Endodermal cell (in vitro differentiated cells): ENCODE data around the gene KCNS3. TPM values are rescaled to one million over a fixed set of nuclear protein-coding genes. Genes with fewer than 3 reads are reported as not detected.
A peak's percentile ranks its signal among the peaks of the same experiment; 100 is the strongest.

ENCODE experiments used
- DNase-seq: peaks from one replicate; pipeline ENCODE4 v3.0.0-alpha.2; 2017
- H3K27ac ChIP-seq: 2 replicates; pipeline ENCODE4 v1.5.1; 2013; ENCODE audit warnings: mild to moderate bottlenecking, low read depth, low read length, moderate library complexity
- H3K27me3 ChIP-seq: 2 replicates; pipeline ENCODE4 v1.6.1; 2013; ENCODE audit warnings: mild to moderate bottlenecking, low read length, moderate library complexity; ENCODE audit not compliant: insufficient read depth, control insufficient read depth, poor library complexity, severe bottlenecking
- H3K36me3 ChIP-seq: 2 replicates; pipeline ENCODE4 v1.7.0; 2013; ENCODE audit warnings: mild to moderate bottlenecking, low read length, moderate library complexity; ENCODE audit not compliant: control insufficient read depth, insufficient read depth
- H3K4me1 ChIP-seq: one replicate; pipeline ENCODE4 v1.7.0; 2013; ENCODE audit warnings: low read length; ENCODE audit not compliant: control insufficient read depth, insufficient read depth
- H3K4me3 ChIP-seq: 2 replicates; pipeline ENCODE4 v1.5.1; 2013; ENCODE audit warnings: mild to moderate bottlenecking, low read length, moderate library complexity
- H3K9ac ChIP-seq: 2 replicates; pipeline ENCODE4 v1.6.1; 2013; ENCODE audit warnings: mild to moderate bottlenecking, low read length, moderate library complexity; ENCODE audit not compliant: poor library complexity, severe bottlenecking; ENCODE audit errors: extremely low read depth
- H3K9me3 ChIP-seq: 2 replicates; pipeline ENCODE4 v1.6.1; 2013; ENCODE audit warnings: mild to moderate bottlenecking, low read length, moderate library complexity; ENCODE audit not compliant: control insufficient read depth
- H3K27ac Mint-ChIP-seq: 2 replicates; pipeline ENCODE4 v1.8.0; 2020; ENCODE audit warnings: mixed read lengths
- H3K27me3 Mint-ChIP-seq: 2 replicates; pipeline ENCODE4 v1.8.0; 2021; ENCODE audit warnings: mild to moderate bottlenecking, mixed read lengths; ENCODE audit not compliant: insufficient read depth
- H3K36me3 Mint-ChIP-seq: 2 replicates; pipeline ENCODE4 v1.8.0; 2020; ENCODE audit warnings: low read depth, mixed read lengths
- H3K4me1 Mint-ChIP-seq: 2 replicates; pipeline ENCODE4 v1.8.0; 2020; ENCODE audit warnings: mixed read lengths
- H3K4me3 Mint-ChIP-seq: 2 replicates; pipeline ENCODE4 v1.8.0; 2020; ENCODE audit warnings: mild to moderate bottlenecking, moderate library complexity, mixed read lengths
- H3K9me3 Mint-ChIP-seq: 2 replicates; pipeline ENCODE4 v1.8.0; 2020; ENCODE audit warnings: mild to moderate bottlenecking, mixed read lengths
- WGBS, 2 experiments: methylation state at CpG; one replicate each; pipeline versions ENCODE4 v1.1.5 to v1.1.7; 2013; ENCODE audit warnings: missing lambda C conversion rate in 2 of 2, mixed read lengths in 1 of 2; ENCODE audit not compliant: insufficient coverage in 1 of 2, insufficient read length in 1 of 2; 5-methylcytosine and 5-hydroxymethylcytosine counted together
- total RNA-seq, 2 donors: library from RNA; stranded (reverse); fragmentation: NEBNext Ultra II Directional in 1 of 2; extraction: Animal tissue kit (Norgen Biotek cat#: 25700) in 1 of 2; gene quantifications; 2 replicates in 1 of 2; 3 replicates in 1 of 2; pipeline ENCODE4 v1.2.1, GENCODE V29; 2021
- TF ChIP-seq, protein P1 (sequence below): fragments of 200-600 bp; sonication (generic); conservative IDR thresholded peaks from 2 replicates; pipeline ENCODE4 v1.5.0; 2021; ENCODE audit warnings: antibody characterized with exemption, mild to moderate bottlenecking

Gene KCNS3
- total RNA-seq, 2 donors from 2014 or later, result 10.7 to 11.1 TPM

- Histone ChIP-seq H3K4me1 (peaks cover 2% of the 10 kb centered on the region), H3K27ac (no peak overlapping the region), H3K9ac (no peak overlapping the region), H3K36me3 (no peaks in the 10 kb centered on the region), H3K27me3 (peaks cover 72% of the 10 kb centered on the region), H3K9me3 (no peaks in the 10 kb centered on the region), H3K4me3 (no peak overlapping the region)
- H3K4me3 Mint-ChIP-seq, result no peak overlapping the region
- no peak for DNase-seq
- WGBS, 2 experiments, result 56 to 85% methylated on average over 1 to 4 of the region's 4 CpGs
- peaks cover 43% of the 10 kb centered on the region for H3K27me3 Mint-ChIP-seq
- H3K36me3 Mint-ChIP-seq, result no peaks in the 10 kb centered on the region
- H3K9me3 Mint-ChIP-seq, result no peaks in the 10 kb centered on the region
- H3K27ac Mint-ChIP-seq, result no peak overlapping the region
- peaks cover 19% of the 10 kb centered on the region for H3K4me1 Mint-ChIP-seq
- TF ChIP-seq, protein P1, sequence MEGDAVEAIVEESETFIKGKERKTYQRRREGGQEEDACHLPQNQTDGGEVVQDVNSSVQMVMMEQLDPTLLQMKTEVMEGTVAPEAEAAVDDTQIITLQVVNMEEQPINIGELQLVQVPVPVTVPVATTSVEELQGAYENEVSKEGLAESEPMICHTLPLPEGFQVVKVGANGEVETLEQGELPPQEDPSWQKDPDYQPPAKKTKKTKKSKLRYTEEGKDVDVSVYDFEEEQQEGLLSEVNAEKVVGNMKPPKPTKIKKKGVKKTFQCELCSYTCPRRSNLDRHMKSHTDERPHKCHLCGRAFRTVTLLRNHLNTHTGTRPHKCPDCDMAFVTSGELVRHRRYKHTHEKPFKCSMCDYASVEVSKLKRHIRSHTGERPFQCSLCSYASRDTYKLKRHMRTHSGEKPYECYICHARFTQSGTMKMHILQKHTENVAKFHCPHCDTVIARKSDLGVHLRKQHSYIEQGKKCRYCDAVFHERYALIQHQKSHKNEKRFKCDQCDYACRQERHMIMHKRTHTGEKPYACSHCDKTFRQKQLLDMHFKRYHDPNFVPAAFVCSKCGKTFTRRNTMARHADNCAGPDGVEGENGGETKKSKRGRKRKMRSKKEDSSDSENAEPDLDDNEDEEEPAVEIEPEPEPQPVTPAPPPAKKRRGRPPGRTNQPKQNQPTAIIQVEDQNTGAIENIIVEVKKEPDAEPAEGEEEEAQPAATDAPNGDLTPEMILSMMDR, result no peak
Observed at GRCh38 chr2:17876590-17876989, 1.9 kb upstream of the KCNS3 start.

DNA sequence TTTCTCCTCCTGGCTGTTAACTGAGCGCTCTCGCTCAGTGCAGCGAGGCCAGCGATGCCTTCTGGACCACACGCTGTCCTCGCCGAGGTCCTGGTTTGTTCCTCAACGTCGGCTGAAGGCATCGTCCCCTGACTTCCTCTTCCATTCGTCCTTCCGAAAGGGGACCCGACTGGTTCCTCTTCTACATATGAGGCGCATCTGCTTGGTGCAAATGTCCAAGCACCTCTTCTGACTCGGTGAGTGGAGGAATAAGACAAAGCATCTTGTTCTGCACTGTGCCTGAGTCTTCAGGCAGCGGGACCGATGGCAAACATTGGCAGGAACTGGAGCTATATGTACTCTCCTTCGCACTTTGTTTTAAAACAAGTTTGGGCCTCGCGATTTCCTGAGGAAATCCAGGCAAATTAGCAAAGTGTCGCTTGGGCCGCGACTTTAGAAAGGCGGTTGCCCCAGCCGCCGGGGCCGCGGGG lies 621 bp upstream of the KCNS3 start:
- Histone ChIP-seq H3K27me3 (peaks cover 69% of the 10 kb centered on the region), H3K9ac (no peak overlapping the region), H3K27ac (no peak overlapping the region), H3K4me3 (peak overlapping the region; percentile 80), H3K4me1 (peaks cover 2% of the 10 kb centered on the region), H3K9me3 (no peaks in the 10 kb centered on the region), H3K36me3 (no peaks in the 10 kb centered on the region)
- Mint-ChIP-seq H3K9me3 (no peaks in the 10 kb centered on the region), H3K4me3 (peak overlapping the region; percentile 66), H3K27ac (no peak overlapping the region), H3K36me3 (no peaks in the 10 kb centered on the region), H3K4me1 (peaks cover 31% of the 10 kb centered on the region), H3K27me3 (peaks cover 40% of the 10 kb centered on the region)
- WGBS, 2 experiments, result 3 to 7% methylated on average over 25 to 28 of the region's 28 CpGs
- TF ChIP-seq, protein P1, result no peak
- DNase-seq, result peak; percentile 77

- Histone ChIP-seq H3K27ac (no peak overlapping the region), H3K9me3 (no peaks in the 10 kb centered on the region), H3K9ac (no peak overlapping the region), H3K27me3 (peaks cover 57% of the 10 kb centered on the region), H3K4me3 (peak overlapping the region; percentile 82), H3K36me3 (no peaks in the 10 kb centered on the region), H3K4me1 (peaks cover 2% of the 10 kb centered on the region)
- Mint-ChIP-seq H3K4me1 (peaks cover 33% of the 10 kb centered on the region), H3K36me3 (no peaks in the 10 kb centered on the region), H3K27ac (peak overlapping the region; percentile 91), H3K27me3 (peaks cover 35% of the 10 kb centered on the region), H3K4me3 (peak overlapping the region; percentile 78), H3K9me3 (peaks cover 3% of the 10 kb centered on the region)
- WGBS, 2 experiments, result 1 to 2% methylated on average over 24 to 49 of the region's 49 CpGs
- peak; percentile 94 for DNase-seq
- TF ChIP-seq, protein P1, result peak; percentile 70
Observed at GRCh38 chr2:17879137-17879912, 858 bp downstream of the KCNS3 start.
